ENCODE data around the gene NBAS. TPM values are rescaled to one million over a fixed set of nuclear protein-coding genes. Genes with fewer than 3 reads are reported as not detected.

NBAS gene
- total and polyA plus RNA-seq, 2 donors (not counting 3 experiments of a cell fraction or from before 2014, with no cell fraction given): 29.4 to 43.0 TPM

DNA sequence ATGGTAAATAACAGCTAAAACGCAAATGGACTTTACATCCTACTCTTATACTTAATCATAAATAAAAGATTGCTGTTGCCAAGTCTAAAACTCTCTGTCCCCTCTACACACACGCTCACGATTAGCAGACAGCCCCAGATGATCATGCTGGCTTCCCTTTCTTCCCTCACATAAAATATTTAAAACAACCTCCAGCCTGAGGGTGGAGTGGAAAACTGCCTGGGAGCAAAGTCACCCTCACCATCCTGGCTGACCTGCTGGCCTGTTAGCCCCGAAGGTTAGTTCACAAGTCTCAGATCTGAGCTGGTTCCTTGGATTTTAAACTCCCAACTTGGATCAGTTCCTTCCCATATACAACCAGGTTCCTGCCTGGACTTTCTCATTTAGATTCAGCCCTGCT, 288.2 kb downstream of the NBAS start:
- ChIA-PET POLR2A (no interaction called here), CTCF (no interaction called here)
- intact Hi-C loops (cut with micrococcal nuclease) (no loop called here), dilution Hi-C loops (cut with MboI; ENCODE audit: extremely low pct_ligation_motif_present, low sequenced_read_pairs) (no loop called here)
- Histone ChIP-seq H2AFZ (ENCODE audit: low read depth, low read length) (no peak overlapping the region), H4K20me1 (replicated peaks; ENCODE audit: control insufficient read depth, extremely low read depth, insufficient read depth, low read length) (no peaks in the 10 kb centered on the region), H3K9ac (replicated peaks; ENCODE audit: extremely low read depth, insufficient read depth, low read length) (no peak overlapping the region), H3K9me3 (replicated peaks; ENCODE audit: control insufficient read depth, insufficient read depth, low read length) (no peaks in the 10 kb centered on the region), H3K79me2 (ENCODE audit: control insufficient read depth, insufficient read depth, low read length) (no peaks in the 10 kb centered on the region), H3K27ac (ENCODE audit: insufficient read depth, low read depth, low read length) (no peak overlapping the region), H3K36me3 (ENCODE audit: control insufficient read depth in 2 of 2, extremely low read depth in 1 of 2, insufficient read depth in 2 of 2, low read length in 2 of 2) (peaks cover 0 to 5% of the 10 kb centered on the region in 2 experiments), H3K9me1 (replicated peaks; ENCODE audit: control insufficient read depth, extremely low read depth, insufficient read depth, low read length) (no peaks in the 10 kb centered on the region), H3K4me2 (ENCODE audit: insufficient read depth, low read length) (no peak overlapping the region), H3K4me3 (replicated peaks in 1 of 3; ENCODE audit: insufficient read depth in 1 of 3, low read depth in 1 of 3, low read length in 3 of 3) (no peak overlapping the region), H3K27me3 (ENCODE audit: control insufficient read depth in 2 of 2, insufficient read depth in 2 of 2, low read length in 2 of 2) (no peaks in the 10 kb centered on the region), H3K4me1 (ENCODE audit: control insufficient read depth, extremely low read depth, insufficient read depth, low read length) (no peaks in the 10 kb centered on the region)
- TF ChIP-seq JUN (IDR thresholded peaks at IDR 0.05; ENCODE audit: borderline replicate concordance, insufficient read depth, insufficient read length, low read depth) (no peak), POLR2A (IDR thresholded peaks at IDR 0.05; ENCODE audit: low read depth, low read length) (no peak), MYC (IDR thresholded peaks at IDR 0.05; ENCODE audit: low read depth, low read length) (no peak), FOS (IDR thresholded peaks at IDR 0.05; ENCODE audit: borderline replicate concordance, insufficient read depth, low read length) (no peak)
- TF ChIP-seq, protein P1, sequence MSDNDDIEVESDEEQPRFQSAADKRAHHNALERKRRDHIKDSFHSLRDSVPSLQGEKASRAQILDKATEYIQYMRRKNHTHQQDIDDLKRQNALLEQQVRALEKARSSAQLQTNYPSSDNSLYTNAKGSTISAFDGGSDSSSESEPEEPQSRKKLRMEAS (IDR thresholded peaks at IDR 0.05; ENCODE audit: insufficient read depth, insufficient read length): no peak
- BruUV-seq (replicated peaks): no TSS peak
- FAIRE-seq: no peak
- no peak for DNase-seq (ENCODE audit: low read depth, low spot score)

DNA sequence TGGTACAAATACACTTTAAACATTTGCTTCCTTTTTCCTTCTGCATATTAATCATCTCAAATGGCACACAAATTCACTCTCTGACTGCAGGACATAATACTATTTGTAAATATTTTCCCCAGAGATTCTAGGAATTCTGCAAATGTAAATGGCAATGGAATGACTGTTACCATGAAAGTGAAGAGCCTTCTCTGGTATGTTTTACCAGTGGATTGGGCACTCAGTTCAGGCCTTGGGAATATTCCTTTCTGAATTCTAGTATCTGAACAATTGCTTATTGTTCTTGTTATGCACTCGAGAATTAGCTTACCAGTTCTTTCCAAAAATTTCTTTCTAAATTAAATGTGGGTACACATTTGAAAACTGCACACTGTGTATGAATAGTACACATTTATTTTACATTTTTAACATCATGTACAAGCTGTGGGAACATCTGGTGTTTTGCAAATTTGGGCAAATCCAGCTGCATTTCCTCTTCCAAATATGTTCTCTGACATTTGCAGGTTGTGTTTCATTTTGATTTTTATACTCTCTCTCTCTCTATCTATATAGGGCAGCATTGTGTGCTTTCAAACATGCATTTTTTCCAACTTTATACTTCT, 289.1 kb downstream of the NBAS start:
- DNase-seq (ENCODE audit: low read depth, low spot score): no peak
- CTCF ChIA-PET: no interaction called here
- H3K4me3 ChIP-seq (replicated peaks in 1 of 3; ENCODE audit: insufficient read depth in 1 of 3, low read depth in 1 of 3, low read length in 3 of 3): no peak overlapping the region
- BruUV-seq (replicated peaks): no TSS peak
- H3K27ac ChIP-seq (ENCODE audit: insufficient read depth, low read depth, low read length): no peak overlapping the region
- no peak overlapping the region for H2AFZ ChIP-seq (ENCODE audit: low read depth, low read length)
- no peaks in the 10 kb centered on the region for H3K9me1 ChIP-seq (replicated peaks; ENCODE audit: control insufficient read depth, extremely low read depth, insufficient read depth, low read length)
- dilution Hi-C loops (cut with MboI; ENCODE audit: extremely low pct_ligation_motif_present, low sequenced_read_pairs): no loop called here
- no peaks in the 10 kb centered on the region for H3K9me3 ChIP-seq (replicated peaks; ENCODE audit: control insufficient read depth, insufficient read depth, low read length)
- no peaks in the 10 kb centered on the region for H3K4me1 ChIP-seq (ENCODE audit: control insufficient read depth, extremely low read depth, insufficient read depth, low read length)
- no peaks in the 10 kb centered on the region for H4K20me1 ChIP-seq (replicated peaks; ENCODE audit: control insufficient read depth, extremely low read depth, insufficient read depth, low read length)
- TF ChIP-seq POLR2AphosphoS5 (IDR thresholded peaks at IDR 0.05; ENCODE audit: insufficient read depth, low read depth, low read length): no peak
- no peak for TF ChIP-seq EZH2 (IDR thresholded peaks at IDR 0.05; ENCODE audit: borderline replicate concordance, low read depth, low read length, severe bottlenecking)
- no peak for TF ChIP-seq POLR2A (IDR thresholded peaks at IDR 0.05; ENCODE audit: low read depth, low read length)
- TF ChIP-seq, protein P1 (IDR thresholded peaks at IDR 0.05; ENCODE audit: insufficient read depth, insufficient read length): no peak
- no peak for TF ChIP-seq FOS (IDR thresholded peaks at IDR 0.05; ENCODE audit: borderline replicate concordance, insufficient read depth, low read length)
- no peak for TF ChIP-seq MYC (IDR thresholded peaks at IDR 0.05; ENCODE audit: low read depth, low read length)
- no peak for TF ChIP-seq JUN (IDR thresholded peaks at IDR 0.05; ENCODE audit: borderline replicate concordance, insufficient read depth, insufficient read length, low read depth)
- TF ChIP-seq GATA2 (IDR thresholded peaks at IDR 0.05; ENCODE audit: insufficient read depth, insufficient read length, low read depth, low read length): no peak
- TF ChIP-seq, protein P2, sequence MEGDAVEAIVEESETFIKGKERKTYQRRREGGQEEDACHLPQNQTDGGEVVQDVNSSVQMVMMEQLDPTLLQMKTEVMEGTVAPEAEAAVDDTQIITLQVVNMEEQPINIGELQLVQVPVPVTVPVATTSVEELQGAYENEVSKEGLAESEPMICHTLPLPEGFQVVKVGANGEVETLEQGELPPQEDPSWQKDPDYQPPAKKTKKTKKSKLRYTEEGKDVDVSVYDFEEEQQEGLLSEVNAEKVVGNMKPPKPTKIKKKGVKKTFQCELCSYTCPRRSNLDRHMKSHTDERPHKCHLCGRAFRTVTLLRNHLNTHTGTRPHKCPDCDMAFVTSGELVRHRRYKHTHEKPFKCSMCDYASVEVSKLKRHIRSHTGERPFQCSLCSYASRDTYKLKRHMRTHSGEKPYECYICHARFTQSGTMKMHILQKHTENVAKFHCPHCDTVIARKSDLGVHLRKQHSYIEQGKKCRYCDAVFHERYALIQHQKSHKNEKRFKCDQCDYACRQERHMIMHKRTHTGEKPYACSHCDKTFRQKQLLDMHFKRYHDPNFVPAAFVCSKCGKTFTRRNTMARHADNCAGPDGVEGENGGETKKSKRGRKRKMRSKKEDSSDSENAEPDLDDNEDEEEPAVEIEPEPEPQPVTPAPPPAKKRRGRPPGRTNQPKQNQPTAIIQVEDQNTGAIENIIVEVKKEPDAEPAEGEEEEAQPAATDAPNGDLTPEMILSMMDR (IDR thresholded peaks at IDR 0.05; ENCODE audit: extremely low read depth in 1 of 2, insufficient read depth in 1 of 2, low read depth in 1 of 2, low read length in 2 of 2): no peak
- peak; percentile 31 for FAIRE-seq
- no peaks in the 10 kb centered on the region for H3K27me3 ChIP-seq (ENCODE audit: control insufficient read depth in 2 of 2, insufficient read depth in 2 of 2, low read length in 2 of 2)
- no peak overlapping the region for H3K4me2 ChIP-seq (ENCODE audit: insufficient read depth, low read length)
- H3K79me2 ChIP-seq (ENCODE audit: control insufficient read depth, insufficient read depth, low read length): no peaks in the 10 kb centered on the region
- POLR2A ChIA-PET: no interaction called here
- intact Hi-C loops (cut with micrococcal nuclease): no loop called here
- H3K9ac ChIP-seq (replicated peaks; ENCODE audit: extremely low read depth, insufficient read depth, low read length): no peak overlapping the region
- H3K36me3 ChIP-seq (ENCODE audit: control insufficient read depth in 2 of 2, extremely low read depth in 1 of 2, insufficient read depth in 2 of 2, low read length in 2 of 2): peaks cover 0 to 5% of the 10 kb centered on the region in 2 experiments

All from endothelial cell of umbilical vein (primary cell).